GM19099 (cell line): ENCODE measurements around the gene IL31RA.

Experiments
- POLR2A ChIP-seq: IDR thresholded peaks from 3 replicates; pipeline ENCODE4 v1.6.1; 2011; ENCODE audit warnings: low read depth; ENCODE audit not compliant: insufficient read length; ENCODE audit errors: extremely low read depth

IL31RA gene

GRCh38 chr5:55892479-55892878 lies 41.3 kb downstream of the IL31RA start:
- no peak for TF ChIP-seq POLR2A

- TF ChIP-seq POLR2A: no peak
Measured at GRCh38 chr5:55894135-55894534, 43.0 kb downstream of the IL31RA start.

- no peak for TF ChIP-seq POLR2A
Measured at GRCh38 chr5:55895346-55895745, 44.2 kb downstream of the IL31RA start.

GRCh38 chr5:55896238-55896637 lies 45.1 kb downstream of the IL31RA start:
- TF ChIP-seq POLR2A: no peak

DNA sequence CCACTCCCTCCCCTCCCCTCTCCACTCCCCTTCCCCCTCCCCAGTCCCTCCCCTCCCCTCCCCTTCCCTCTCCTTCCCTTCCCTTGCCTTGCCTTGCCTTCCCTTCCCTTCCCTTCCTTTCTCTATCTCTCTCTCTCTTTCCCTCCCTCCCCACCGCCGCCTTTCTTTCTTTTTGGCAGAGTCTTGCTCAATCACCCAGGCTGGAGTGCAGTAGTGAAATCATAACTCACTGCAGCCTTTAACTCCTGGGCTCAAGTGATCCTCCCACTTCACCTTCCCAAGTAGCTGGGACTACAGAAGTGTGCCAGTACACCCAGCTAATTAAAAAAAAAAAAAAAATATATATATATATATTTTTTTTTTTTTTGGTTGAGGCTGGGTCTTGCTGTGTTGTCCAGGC lies 45.5 kb downstream of the IL31RA start:
- no peak for TF ChIP-seq POLR2A

DNA sequence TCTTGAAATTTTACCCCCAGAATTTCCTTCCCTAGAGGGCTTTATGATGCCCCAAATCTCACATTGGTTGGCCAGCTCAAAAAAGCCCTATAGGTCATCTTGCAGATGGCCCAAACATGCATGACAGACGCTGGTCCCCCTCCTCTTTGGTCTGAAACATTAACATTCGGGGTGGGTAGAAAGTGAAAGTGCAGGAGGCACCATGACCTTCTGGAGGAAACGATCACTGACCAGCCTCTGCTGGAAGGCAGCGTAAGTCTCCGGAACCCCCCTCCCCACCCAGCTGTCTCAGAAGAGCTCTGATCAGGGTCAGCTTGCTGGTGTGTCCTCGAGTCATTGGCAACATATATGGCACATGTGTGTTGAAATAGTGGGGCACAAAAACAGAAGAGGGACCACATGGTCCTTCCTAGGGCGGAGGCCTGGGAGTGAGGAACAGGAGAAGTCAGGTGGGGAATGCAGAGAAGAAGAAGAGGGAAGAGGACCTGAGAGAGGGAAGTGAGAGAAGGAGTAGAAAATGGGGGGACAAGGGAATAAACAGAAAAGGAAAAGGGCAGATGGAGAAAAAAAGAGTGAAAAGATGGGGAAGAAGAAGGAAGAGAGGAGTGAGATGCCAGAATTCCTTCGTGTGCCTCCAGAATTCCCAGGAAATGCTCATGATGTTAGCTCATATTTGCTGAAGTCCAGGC lies 46.2 kb downstream of the IL31RA start:
- no peak for TF ChIP-seq POLR2A

DNA sequence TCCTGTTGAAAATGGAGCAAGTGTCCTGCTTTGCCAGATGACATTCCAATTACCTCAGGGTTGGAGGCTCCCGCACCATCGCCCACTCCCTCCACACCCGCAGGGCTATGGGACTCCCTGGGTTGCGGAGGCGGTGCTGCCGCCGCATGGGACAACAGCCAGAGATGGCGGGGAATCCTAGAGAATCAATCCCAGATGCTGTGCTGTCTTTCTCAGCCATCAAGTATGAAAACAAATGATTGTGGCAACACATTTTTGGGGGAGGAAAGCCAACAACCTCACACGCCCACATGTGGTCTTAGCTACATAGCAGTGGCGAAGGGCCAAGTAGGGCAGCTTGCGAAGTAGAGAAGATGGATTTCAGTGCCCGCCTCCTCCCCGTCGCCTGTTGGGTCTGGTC lies 46.7 kb downstream of the IL31RA start:
- TF ChIP-seq POLR2A: no peak

DNA sequence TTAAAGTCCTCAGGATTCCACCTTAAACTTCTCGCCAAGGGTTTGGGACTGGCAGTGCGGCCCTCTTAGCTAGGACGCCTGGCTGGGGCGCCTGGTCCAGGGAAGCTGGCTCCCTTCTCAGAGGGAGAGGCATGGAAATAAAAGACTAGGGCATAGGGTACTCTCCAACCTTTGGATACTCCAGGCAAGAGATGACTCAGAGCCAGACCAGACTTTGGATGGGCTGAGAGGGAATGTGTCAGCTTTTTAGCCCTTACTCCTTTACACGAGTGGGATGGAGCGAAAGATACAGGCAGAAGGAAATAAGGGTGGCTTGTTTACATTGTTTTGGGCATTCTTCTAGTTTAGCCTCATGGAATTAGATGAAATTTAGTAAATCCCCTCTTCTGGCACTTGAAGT lies 48.2 kb downstream of the IL31RA start:
- TF ChIP-seq POLR2A: no peak

DNA sequence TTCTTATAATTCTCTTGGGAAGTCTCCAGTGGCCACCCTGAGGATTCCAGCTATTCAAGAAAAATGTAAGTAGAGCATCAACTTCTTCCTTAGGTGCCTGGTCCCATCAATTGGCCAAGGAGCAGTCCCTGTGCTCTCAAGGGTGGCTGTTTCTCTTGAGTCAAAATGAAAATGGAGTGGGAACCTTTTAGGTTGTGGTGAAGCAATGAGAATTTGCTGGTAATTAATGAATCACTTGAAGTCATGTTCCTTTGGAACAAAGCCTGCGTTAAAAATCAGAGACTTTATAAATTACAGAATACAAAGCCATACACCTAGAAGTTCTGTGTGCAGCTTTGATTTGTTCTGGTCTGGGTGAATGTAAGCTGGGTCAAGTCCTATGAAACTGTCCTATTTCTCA lies 48.9 kb downstream of the IL31RA start:
- no peak for TF ChIP-seq POLR2A

DNA sequence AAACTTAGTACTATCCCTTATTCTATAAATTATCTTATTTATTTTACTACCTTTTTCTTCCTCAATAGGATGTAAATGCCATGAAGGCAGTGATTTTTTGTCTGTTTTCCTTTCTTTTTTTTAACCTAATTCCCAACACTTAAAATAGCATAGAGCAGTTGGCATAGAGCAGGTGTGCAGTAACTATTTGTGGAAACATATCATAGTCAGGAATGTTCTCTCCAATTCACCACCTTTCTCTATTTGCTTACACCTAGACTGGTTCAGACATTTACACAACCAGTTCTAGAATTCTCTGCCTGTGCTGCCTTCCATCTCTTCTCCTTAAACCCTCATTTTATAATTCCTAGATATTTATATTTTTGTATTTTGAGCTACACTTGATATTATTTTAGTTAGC lies 49.6 kb downstream of the IL31RA start:
- no peak for TF ChIP-seq POLR2A

GRCh38 chr5:55902696-55903095 lies 51.5 kb downstream of the IL31RA start:
- TF ChIP-seq POLR2A: no peak

DNA sequence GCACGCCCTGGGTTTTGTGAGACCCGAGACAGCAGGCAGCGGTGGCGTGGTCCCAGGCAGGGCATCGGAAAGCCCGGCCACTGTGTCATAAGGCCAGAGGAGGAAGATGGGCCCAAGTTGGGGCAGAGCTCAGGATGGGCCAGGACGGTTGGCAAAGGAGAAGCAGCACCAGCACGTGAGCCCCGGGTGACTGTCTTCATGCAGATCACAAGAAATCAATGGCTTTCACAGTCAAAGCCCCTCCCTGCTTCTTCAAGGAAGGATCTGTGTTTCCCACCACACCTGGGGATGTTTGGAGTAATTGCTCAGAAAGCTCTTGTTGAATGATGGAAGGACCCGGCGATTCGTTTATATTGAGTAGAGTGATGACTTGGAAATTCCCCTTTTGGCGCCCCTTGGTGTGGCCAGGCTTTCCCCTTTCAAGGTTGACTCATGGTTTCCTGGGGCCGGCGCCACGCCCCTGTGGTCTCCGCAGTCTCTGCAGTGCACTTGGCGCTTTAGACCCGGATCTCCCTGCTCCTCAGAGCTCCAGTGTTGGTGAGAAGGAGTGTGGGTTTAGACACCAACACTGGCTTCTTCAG lies 52.1 kb downstream of the IL31RA start:
- TF ChIP-seq POLR2A: peak; percentile 55

GRCh38 chr5:55904152-55904551 lies 53.0 kb downstream of the IL31RA start:
- TF ChIP-seq POLR2A: no peak

DNA sequence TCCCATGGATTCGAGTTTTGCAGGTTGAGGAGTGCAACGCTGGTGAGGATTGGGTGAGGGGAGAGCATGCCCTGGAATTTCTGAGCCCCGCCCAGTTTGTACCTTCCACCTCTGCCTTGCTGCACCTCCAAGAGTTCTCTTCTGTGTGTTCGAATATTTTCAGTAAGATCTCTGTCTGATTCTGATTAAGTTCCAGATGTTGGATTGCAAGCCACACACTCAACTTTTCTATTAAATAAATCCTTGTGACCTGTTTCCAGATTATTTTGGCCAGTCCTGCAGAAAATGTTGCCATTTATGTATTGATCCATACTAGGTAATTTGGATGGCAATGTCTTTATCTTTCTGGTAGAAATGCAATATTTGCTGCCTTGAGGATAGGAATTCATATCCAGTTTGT lies 54.1 kb downstream of the IL31RA start:
- TF ChIP-seq POLR2A: no peak

- TF ChIP-seq POLR2A: no peak
Measured at GRCh38 chr5:55907927-55908326, 56.8 kb downstream of the IL31RA start.

DNA sequence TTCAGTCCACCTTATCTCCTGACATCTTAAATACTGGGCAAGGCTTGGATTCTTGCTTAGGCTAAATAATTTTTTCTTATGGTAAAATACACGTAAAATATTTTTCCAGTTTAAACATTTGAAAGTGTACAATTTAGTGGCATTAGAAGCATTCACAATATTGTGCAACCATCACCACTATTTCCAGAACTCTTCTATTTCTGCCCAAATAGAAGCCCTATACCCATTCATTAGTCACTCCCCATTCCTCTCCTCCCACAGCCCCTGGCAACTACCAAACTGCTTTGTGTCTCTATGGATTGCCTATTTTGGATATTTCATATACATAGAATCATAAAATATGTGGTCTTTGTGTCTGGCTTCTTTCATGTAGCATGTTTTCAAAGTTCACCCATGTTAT lies 57.6 kb downstream of the IL31RA start:
- TF ChIP-seq POLR2A: no peak

DNA sequence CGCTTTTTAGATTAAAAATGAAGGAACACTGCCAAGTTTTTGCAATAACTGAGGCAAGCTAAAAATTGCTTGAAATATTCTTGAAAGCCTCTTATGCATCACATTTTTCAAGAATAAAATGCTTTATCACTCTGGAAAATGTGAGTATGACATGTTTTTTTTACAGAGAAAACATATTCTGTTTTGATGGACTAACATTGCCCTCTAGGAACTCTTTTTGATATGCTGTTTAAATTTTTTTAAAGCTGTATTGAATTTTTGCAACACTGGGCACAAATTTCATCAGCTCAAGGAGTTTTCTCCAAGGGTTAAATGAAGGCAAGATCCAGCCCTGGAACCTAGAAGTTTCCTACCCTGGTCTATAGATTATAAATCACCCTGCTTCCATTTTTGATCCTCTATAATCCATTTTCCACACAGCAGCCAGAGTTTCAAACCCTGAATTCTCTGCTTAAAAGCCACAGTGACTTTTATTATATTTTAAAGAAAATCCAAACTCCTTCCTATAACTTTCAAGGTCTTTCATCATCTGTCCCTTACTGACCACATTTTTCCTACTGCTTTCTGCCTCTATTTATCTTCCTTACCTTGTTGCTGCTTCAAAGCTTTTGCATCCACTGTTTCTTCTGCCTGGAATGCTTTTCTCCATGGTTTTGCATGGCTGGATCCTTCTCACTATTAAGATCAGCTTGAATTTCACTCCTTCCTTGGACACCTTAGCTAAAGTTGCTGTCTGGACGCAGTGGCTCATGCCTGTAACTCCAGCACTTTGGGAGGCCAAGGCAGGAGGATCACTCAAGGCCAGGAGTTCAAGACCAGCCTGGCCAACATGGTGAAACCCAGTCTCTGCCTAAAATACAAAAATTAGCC lies 60.9 kb downstream of the IL31RA start:
- TF ChIP-seq POLR2A: no peak
